Measurements from ENCODE around the gene ITGB8.

ITGB8 gene

DNA sequence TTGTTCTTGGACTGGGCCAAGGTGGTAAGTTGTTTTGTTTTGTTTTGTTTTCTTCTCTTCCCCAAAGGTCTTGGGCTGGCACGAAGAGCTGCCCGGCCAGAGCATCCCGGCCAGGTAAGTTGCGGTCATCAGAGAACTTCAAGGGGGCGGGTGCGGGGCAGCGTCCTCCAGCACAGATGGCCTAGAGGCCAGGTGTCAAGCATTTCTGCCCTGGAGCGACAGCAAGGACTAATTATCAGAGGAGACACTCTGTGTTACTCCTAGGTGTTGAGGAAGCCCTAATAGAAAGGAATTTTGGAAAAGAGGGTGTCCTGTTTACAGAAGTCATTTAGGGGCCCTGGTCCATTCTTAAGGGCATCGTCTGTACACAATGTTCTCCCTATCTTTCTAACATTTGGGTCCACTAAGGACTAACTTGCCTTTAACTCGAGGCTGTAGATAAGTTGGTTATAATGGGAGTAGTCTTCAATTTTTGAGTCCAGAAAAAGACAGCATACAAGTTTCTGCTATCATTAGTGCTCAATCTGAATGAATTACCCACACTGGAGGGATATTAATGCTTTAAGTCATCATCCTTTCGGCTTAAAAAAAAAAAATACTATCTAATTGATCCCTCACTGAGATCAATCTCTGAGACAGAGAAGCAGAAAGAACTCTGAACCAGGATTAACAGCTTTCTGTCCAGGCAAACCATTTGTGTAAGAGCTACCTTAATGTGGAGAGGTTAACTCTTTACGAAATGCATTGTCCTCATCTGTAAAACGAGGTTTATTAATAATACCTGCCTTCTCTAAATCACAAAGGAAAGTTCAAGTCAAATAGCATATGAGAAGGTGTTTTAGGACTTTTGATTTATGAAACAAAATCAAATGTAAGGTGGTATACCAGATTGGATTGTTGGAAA lies 1.5 kb downstream of the ITGB8 start:
- TF ChIP-seq, protein P1, sequence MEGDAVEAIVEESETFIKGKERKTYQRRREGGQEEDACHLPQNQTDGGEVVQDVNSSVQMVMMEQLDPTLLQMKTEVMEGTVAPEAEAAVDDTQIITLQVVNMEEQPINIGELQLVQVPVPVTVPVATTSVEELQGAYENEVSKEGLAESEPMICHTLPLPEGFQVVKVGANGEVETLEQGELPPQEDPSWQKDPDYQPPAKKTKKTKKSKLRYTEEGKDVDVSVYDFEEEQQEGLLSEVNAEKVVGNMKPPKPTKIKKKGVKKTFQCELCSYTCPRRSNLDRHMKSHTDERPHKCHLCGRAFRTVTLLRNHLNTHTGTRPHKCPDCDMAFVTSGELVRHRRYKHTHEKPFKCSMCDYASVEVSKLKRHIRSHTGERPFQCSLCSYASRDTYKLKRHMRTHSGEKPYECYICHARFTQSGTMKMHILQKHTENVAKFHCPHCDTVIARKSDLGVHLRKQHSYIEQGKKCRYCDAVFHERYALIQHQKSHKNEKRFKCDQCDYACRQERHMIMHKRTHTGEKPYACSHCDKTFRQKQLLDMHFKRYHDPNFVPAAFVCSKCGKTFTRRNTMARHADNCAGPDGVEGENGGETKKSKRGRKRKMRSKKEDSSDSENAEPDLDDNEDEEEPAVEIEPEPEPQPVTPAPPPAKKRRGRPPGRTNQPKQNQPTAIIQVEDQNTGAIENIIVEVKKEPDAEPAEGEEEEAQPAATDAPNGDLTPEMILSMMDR (conservative IDR thresholded peaks at IDR 0.05; ENCODE audit: control insufficient read depth, insufficient read depth, low read depth, low read length): no peak

DNA sequence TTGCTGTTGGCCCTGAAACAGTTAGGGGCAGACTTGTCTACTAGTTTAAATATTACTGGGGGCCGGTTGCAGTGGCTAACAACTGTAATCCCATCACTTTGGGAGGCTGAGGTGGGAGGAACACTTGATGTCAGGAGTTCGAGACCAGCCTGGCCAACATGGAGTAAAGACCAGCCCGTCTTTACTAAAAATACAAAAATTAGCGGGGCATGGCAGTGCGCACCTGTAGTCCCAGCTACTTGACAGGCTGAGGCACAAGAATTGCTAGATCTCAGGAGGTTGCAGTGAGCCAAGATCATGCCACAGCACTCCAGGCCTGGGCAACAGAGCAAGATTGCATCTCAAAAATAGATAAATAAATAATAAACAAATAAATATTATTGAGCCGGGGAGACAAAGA lies 7.6 kb downstream of the ITGB8 start:
- no peak for DNase-seq (ENCODE audit: low read depth)
- TF ChIP-seq, protein P1 (conservative IDR thresholded peaks at IDR 0.05; ENCODE audit: control insufficient read depth, insufficient read depth, low read depth, low read length): no peak
- no peak overlapping the region for H3K4me3 ChIP-seq (ENCODE audit: control insufficient read depth, low read depth, low read length)

More for the DNA sequence above, 1.5 kb downstream of the ITGB8 start:
- H3K4me3 ChIP-seq (ENCODE audit: control insufficient read depth, low read depth, low read length): peak overlapping the region; percentile 60
- DNase-seq (ENCODE audit: low read depth): no peak

GRCh38 chr7:20340839-20341238 lies 10.1 kb downstream of the ITGB8 start:
- DNase-seq (ENCODE audit: low read depth): no peak
- H3K4me3 ChIP-seq (ENCODE audit: control insufficient read depth, low read depth, low read length): no peak overlapping the region
- TF ChIP-seq, protein P1 (conservative IDR thresholded peaks at IDR 0.05; ENCODE audit: control insufficient read depth, insufficient read depth, low read depth, low read length): no peak

- TF ChIP-seq, protein P1 (conservative IDR thresholded peaks at IDR 0.05; ENCODE audit: control insufficient read depth, insufficient read depth, low read depth, low read length): peak; percentile 21
- no peak for DNase-seq (ENCODE audit: low read depth)
- no peak overlapping the region for H3K4me3 ChIP-seq (ENCODE audit: control insufficient read depth, low read depth, low read length)
These were observed 12.5 kb downstream of the ITGB8 start for GRCh38 chr7:20343205-20343604.

- no peak for DNase-seq (ENCODE audit: low read depth)
- TF ChIP-seq, protein P1 (conservative IDR thresholded peaks at IDR 0.05; ENCODE audit: control insufficient read depth, insufficient read depth, low read depth, low read length): no peak
- no peak overlapping the region for H3K4me3 ChIP-seq (ENCODE audit: control insufficient read depth, low read depth, low read length)
These were observed 13.2 kb downstream of the ITGB8 start for GRCh38 chr7:20343941-20344340.

DNA sequence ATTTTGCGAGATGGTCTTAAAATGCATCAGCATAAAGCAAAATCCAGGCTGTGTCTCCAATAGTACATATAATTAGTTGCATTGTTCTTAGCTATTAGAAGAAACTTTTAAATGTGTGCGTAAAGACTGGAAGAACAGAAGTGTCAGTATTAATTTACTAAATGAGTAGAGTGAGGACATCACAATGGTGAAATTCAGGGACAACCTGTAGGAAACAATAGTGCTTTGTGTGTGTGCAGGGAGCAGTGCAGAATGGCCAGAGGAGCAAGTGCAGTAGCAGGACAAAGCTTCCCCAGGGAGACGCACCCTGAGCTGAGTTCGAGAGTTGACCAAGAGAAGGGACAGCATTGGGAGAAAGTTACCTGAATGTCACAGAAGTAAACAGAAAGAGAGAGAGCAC lies 13.7 kb downstream of the ITGB8 start:
- TF ChIP-seq, protein P1 (conservative IDR thresholded peaks at IDR 0.05; ENCODE audit: control insufficient read depth, insufficient read depth, low read depth, low read length): no peak
- H3K4me3 ChIP-seq (ENCODE audit: control insufficient read depth, low read depth, low read length): no peak overlapping the region
- DNase-seq (ENCODE audit: low read depth): no peak

Measured in fibroblast of mammary gland (primary cell).